Muscle of back (tissue), 11 donors: Measurements from ENCODE around the gene DNAJC28. TPM values are rescaled to one million over a fixed set of nuclear protein-coding genes. Genes with fewer than 3 reads are reported as not detected.
"Not testable (repeated sequence)": the region's sequence is repeated elsewhere in the genome, so short reads cannot be mapped to it uniquely, and the experiment has no call there.

ENCODE experiments used
- DNase-seq, 3 donors: peaks; one replicate each; pipeline versions ENCODE4 v3.0.0 to v3.0.0-alpha.2; 2013
- polyA plus RNA-seq, 10 donors: library from polyadenylated mRNA; unstranded; fragments of 120-200 nt; gene quantifications; one replicate each; pipeline ENCODE4 v1.2.1, GENCODE V29; 2013; ENCODE audit not compliant: insufficient read length in 10 of 10

DNAJC28 gene
- polyA plus RNA-seq, 10 donors = 1.7 to 4.4 (median 2.7) TPM

GRCh38 chr21:33487996-33488395, 3.5 kb downstream of the DNAJC28 start:
- no peak for DNase-seq

- no peak for DNase-seq
These were observed 10.1 kb downstream of the DNAJC28 start for GRCh38 chr21:33481314-33481943.

GRCh38 chr21:33480481-33481103, 10.9 kb downstream of the DNAJC28 start:
- no peak for DNase-seq

- peak; percentile 95 to 97 (median 96) for DNase-seq
These were observed 11.6 kb downstream of the DNAJC28 start, which contains the start of gene TMEM50B for GRCh38 chr21:33479679-33480480. TSS of gene TMEM50B (minus strand) at chr21:33479974. CDS start at chr21:33468885, 11,089 bp downstream.

- peak in 2 of 3 donors; percentile 14 to 37 for DNase-seq
These were observed 12.4 kb downstream of the DNAJC28 start for GRCh38 chr21:33478935-33479678.

- no peak for DNase-seq
These were observed 13.3 kb downstream of the DNAJC28 start for GRCh38 chr21:33478182-33478581.

GRCh38 chr21:33477066-33477465, 14.4 kb downstream of the DNAJC28 start:
- DNase-seq = no peak

- DNase-seq = no peak
These were observed 18.2 kb downstream of the DNAJC28 start for GRCh38 chr21:33473344-33473743.

GRCh38 chr21:33470701-33471100, 20.8 kb downstream of the DNAJC28 start:
- DNase-seq = no peak

GRCh38 chr21:33469183-33469582, 22.3 kb downstream of the DNAJC28 start:
- DNase-seq = not testable (repeated sequence)

- no peak for DNase-seq
These were observed 29.8 kb downstream of the DNAJC28 start for GRCh38 chr21:33461538-33462250.

- no peak for DNase-seq
These were observed 32.7 kb downstream of the DNAJC28 start for GRCh38 chr21:33458861-33459260.

GRCh38 chr21:33455686-33456446, 35.6 kb downstream of the DNAJC28 start:
- no peak for DNase-seq

- no peak for DNase-seq
These were observed 39.2 kb downstream of the DNAJC28 start for GRCh38 chr21:33452362-33452761.

GRCh38 chr21:33451634-33452071, 39.9 kb downstream of the DNAJC28 start:
- DNase-seq = no peak

GRCh38 chr21:33449616-33450015, 41.9 kb downstream of the DNAJC28 start:
- peak in 1 of 3 donors; percentile 41 for DNase-seq

GRCh38 chr21:33446620-33447019, 44.9 kb downstream of the DNAJC28 start:
- DNase-seq = not testable (repeated sequence)

- no peak for DNase-seq
These were observed 47.0 kb downstream of the DNAJC28 start for GRCh38 chr21:33444499-33444898.

- DNase-seq = no peak
These were observed 48.3 kb downstream of the DNAJC28 start for GRCh38 chr21:33443194-33443593.
